ENCODE data around the gene GREM1.

GREM1 gene

GRCh38 chr15:32717426-32718226 lies at the start of gene GREM1:
GREM1 (plus strand) TSS chr15:32718004; CDS start chr15:32730691, 12,687 bp downstream.
- DNase-seq (ENCODE audit: low spot score), result no peak

DNA sequence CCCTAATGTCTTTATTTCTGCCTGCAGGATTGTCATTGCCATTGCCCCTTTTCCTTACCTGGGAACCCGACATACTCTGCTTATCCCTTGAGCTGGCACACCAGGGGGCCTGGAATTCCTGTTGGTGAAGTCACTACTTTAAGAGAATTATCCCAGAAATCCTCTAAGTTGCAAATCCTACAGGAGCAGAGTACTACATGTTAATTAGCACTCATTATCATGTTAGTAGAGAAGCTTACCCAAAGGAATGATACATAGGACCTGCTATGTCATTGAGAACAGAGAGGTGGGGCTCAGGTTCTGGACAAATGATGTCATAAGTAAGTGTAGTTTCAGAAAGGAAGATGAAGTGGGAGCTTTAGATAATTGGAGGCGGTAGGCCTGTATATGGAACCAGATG lies 48.9 kb upstream of the GREM1 start:
- DNase-seq (ENCODE audit: low spot score), result no peak

DNA sequence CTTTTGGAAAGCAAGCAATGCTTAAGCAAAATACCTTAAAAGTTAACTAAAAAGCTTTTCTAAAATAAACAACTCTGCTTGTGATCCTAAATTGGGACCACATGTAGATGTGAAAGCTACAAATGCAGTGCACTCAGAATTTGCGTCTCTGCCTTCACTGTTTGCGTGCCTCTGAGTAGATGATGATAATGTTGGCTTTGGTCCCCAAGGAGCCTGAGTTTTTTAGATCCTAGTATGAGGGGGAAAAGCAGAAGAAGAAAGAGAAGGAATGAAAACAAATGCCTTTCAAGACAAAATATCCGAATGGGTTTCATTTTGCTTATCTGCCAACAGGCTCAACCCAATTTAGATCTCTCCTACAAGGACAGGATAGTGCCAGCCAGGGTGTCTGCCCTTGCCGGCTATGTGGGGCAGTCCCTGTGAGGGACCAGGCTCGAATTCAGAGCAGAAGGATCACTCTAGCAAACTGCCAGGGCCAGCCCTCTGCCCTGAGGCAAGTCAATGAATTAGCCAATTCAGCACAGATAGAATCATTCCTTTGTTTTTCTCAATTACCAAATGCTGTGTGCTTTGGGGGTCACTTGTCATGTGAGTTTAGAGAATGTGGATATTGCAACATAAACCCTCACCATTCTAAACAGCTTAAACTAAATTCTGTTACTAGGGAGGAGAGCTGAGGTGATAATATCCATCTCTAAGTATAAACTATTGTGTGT lies 47.8 kb upstream of the GREM1 start:
- DNase-seq (ENCODE audit: low spot score), result no peak

GRCh38 chr15:32670623-32671022 lies 47.2 kb upstream of the GREM1 start:
- no peak for DNase-seq (ENCODE audit: low spot score)

DNA sequence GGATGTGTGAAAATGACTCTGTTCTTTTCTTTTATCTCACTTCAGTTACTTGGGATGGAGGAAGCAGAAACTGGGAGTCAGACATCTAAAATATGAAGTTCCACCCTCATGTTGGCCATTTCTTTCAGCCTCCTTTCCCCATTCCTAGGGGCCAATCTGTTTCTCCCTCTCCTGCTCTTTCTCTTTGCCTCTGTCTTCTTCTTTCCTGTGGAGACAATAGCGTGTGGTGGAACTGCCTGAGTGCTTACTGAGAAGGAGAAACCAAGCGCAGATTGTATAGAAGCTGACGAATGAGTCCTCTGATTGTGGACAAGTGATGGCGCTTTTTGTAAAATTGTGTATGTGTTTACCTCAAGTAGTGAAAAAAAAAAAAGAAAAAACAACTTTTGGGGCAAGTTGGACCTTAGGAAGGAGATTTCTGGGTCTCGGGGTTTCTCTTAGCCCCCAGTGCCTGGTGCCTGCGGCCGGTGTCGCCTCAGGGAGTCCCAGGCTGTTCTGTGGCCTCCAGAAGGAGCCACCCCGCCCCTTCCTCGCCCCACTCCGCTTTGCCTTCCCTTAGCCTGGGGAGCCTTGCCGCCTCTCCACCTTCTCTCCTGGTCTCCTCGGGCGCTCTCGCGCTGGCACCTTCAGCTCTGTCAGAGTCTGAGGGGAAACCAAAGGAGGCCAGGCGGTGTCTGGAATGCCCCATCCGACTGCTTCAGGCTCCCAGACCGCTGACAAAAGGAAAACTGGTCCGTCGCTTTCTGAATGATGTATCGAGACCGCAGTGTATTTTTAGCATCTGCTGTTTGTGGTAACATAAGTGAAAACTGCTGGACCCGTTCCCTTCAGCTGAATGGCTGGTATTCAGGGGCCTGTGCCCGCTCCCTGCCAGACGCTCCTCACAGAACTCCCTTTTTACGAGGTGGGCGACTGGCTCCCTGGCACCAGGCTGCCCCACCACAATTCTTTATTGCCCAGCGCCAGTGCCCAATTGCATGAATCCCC lies 46.2 kb upstream of the GREM1 start:
- DNase-seq (ENCODE audit: low spot score), result no peak

- no peak for DNase-seq (ENCODE audit: low spot score)
Observed at GRCh38 chr15:32674681-32675080, 43.1 kb upstream of the GREM1 start.

DNA sequence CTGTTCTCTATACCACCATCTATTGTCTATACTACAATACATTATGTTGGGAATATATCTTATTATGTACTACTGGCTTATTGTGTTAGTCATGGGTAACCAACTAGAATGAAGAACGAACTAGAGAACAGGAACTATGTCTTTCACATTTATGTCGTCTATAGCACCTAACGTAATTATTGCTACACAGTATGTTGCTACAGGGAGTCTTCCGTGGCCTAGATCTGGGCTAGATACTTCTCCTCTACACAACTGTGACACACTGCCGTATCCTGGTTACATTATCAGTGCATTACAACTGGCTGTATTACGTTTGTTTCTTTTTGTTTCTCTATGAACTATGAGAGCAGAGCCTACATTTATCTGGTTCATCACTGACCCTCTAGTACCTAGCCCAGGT lies 42.3 kb upstream of the GREM1 start:
- DNase-seq (ENCODE audit: low spot score), result no peak

GRCh38 chr15:32676169-32676568 lies 41.6 kb upstream of the GREM1 start:
- DNase-seq (ENCODE audit: low spot score), result no peak

DNA sequence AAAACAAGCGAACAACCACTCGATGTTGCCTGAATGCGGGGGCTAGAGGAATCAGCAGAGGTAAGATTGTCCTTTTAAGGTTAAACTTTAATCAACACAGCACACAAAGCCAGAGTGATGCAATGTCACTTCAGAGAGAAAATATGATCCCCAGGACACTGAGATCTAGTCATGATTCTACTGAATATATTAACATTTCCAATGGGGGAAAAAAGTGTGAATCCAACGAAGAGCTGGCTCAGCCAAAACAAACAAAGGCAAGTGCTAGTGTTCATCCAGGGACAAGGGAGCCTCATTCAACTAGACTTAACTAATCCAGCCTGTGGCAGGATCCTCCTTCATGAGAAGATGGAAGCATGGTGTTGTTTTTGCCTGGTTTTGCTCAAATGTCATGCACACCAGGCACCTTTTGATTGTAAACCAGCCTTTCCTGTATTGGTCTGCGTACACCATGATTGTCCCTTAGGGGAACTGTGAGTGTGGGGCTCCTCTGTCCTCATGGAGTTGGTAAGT lies 40.5 kb upstream of the GREM1 start:
- no peak for DNase-seq (ENCODE audit: low spot score)

DNA sequence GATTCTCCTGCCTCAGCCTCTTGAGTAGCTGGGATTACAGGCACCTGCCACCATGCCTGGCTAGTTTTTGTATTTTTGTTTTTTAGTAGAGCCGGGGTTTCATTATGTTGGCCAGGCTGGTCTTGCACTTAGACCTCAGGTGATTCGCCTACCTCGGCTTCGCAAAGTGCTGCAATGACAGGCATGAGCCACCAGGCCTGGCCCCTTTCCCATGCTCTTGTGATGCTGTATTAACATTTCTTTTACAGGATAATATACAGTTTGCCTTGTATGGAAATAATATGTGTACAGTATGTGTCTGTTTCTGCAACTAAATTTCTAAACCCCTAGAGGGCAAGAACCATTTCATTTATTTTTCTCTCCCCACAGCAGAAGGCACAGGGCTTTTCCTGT lies 38.5 kb upstream of the GREM1 start:
- DNase-seq (ENCODE audit: low spot score), result no peak

- DNase-seq (ENCODE audit: low spot score), result no peak
Observed at GRCh38 chr15:32682569-32682968, 35.2 kb upstream of the GREM1 start.

GRCh38 chr15:32682977-32683630 lies 34.7 kb upstream of the GREM1 start:
- DNase-seq (ENCODE audit: low spot score), result no peak

DNA sequence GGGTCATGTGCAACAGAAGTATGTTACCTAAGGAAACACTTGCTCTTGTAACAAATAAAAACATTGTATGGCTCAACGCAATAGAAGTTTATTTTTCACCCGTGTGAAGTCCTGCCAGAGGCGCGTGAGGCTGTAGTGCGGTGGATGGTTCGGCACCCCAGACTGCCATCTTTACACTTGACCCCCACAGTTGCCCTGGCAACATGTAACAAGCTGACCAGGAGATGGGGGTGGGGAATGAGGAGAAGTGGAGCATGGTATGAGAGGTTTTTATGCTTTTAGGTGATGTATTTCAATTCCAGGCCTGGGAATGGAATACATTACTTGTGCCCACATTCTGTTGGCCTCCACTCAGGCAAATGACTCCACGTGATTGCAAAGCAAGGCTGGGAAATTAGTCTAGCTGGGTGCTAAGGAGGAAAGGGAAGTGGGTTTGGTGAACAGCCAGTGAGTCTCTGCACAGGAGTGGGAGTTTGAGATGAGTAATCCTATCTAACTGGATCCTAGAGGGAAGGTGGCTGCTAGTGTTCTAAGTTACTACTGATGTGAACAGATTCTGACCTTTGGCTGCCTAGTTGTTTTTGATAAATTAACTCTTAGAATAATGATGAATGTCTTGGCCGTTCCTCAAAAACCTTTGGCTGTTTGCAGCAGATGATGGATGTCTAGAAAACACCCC lies 33.8 kb upstream of the GREM1 start:
- no peak for DNase-seq (ENCODE audit: low spot score)

DNA sequence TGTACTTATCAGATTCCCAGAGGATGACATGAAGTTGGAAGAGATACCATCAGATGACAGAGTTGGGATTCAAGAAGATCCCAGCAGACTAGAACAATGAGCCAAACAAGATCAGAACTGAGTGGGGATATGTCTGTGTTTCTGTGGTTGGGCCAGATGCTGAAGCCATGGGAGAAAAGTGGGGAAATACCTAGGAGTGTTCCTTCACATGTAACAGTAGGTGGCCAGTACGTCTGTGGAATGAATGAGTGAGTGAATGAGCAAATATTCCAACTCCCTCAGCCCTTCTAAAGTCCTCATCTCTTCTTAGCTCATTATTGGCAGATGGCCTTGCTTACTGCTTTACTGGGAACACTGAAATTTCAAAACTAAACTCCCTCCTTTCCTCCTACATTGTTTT lies 32.2 kb upstream of the GREM1 start:
- DNase-seq (ENCODE audit: low spot score), result no peak

DNA sequence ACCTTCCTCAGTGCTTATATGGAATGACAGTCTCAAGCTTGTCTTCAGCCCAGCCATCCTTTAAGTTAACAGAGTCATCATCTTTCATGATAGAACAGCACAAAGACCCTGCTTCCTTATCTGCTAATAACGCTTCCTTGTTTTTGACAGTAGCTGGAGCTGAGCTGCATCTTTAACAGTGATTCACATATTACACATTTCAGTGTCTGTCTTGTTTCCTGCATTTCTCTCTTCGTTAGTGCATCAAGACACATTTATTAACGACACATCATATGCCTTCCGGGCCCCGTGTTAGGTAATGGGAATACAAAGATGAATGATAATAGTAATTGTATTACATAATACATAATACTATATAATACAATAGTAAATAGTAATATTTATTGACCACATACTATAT lies 30.2 kb upstream of the GREM1 start:
- DNase-seq (ENCODE audit: low spot score), result no peak

- no peak for DNase-seq (ENCODE audit: low spot score)
Observed at GRCh38 chr15:32688151-32688639, 29.6 kb upstream of the GREM1 start.

DNA sequence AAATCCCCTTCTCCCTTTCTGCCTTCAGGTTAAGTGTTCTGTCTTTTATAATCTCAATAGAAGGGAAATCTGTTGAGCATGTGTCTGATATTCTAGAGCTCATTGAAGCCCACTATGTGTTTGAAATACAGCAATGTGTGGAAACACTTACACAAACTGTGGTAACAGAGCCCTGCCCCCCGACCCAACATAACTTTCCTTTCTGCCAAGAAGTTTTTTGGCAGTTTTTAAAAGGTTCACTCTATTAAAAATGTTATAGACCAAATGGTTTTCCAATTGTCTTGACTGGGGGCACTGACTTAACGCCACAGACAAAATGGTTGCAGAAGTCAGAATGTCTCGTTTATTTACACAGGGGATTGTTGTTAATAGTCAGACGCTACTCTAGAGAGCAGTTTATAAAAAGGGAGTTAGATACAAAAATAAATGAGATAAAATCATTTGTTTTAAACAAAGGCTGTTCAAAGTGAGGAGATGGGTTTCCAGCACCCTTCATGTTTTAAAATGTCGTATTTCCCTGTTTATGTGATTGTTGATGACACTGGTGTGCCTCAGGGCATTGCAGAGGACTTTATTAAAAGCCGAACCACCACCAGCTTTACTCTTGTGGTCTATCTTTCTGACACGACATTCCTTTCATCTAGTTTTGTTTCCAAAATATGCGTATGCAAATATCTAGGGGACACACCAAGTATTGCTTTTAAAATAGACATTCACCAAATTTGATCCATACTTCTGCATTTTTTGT lies 26.7 kb upstream of the GREM1 start:
- DNase-seq (ENCODE audit: low spot score), result no peak

DNA sequence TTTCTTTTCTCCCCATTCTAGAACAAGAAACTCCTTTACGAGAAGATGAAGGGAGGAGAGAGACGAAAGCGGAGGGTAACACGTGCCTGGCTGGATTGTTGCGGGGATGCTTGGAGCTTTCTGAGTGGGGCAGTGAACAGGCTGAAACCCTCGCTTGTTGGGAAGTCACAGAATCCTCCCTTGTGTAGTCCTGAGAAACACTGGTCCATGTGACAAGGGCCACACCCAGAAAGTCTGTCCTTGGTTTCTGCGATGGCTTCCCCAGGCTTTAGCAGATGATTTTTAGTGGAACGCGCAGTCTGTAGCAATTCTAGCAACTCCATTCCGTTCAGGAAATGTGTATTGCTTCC lies 26.1 kb upstream of the GREM1 start:
- DNase-seq (ENCODE audit: low spot score), result no peak

GRCh38 chr15:32692286-32692685 lies 25.5 kb upstream of the GREM1 start:
- DNase-seq (ENCODE audit: low spot score), result no peak
